HG03108 (cell line): ENCODE measurements around the gene KRTAP12-3.
"Not testable (repeated sequence)": the region's sequence is repeated elsewhere in the genome, so short reads cannot be mapped to it uniquely, and the experiment has no call there.

Experiments
- ATAC-seq: cut with Tn5 transposase; IDR thresholded peaks from one replicate; pipeline ENCODE4 v1.9.1; 2021; ENCODE audit warnings: moderate library complexity; ENCODE audit not compliant: unreplicated experiment

Gene KRTAP12-3

DNA sequence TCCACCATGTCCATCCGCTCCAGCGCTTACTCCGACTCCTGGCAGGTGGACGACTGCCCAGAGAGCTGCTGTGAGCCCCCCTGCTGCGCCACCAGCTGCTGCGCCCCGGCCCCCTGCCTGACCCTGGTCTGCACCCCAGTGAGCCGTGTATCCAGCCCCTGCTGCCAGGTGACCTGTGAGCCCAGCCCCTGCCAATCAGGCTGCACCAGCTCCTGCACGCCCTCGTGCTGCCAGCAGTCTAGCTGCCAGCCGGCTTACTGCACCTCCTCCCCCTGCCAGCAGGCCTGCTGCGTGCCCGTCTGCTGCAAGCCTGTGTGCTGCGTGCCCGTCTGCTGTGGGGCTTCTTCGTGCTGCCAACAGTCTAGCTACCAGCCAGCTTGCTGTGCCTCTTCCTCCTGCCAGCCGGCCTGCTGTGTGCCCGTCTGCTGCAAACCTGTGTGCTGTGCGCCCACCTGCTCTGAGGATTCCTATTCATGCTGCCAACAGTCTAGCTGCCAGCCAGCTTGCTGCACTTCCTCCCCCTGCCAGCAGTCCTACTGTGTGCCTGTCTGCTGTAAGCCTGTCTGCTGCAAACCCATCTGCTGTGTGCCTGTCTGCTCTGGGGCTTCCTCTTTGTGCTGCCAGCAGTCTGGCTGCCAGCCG lies 30.4 kb upstream of the KRTAP12-3 start:
- ATAC-seq: not testable (repeated sequence)

DNA sequence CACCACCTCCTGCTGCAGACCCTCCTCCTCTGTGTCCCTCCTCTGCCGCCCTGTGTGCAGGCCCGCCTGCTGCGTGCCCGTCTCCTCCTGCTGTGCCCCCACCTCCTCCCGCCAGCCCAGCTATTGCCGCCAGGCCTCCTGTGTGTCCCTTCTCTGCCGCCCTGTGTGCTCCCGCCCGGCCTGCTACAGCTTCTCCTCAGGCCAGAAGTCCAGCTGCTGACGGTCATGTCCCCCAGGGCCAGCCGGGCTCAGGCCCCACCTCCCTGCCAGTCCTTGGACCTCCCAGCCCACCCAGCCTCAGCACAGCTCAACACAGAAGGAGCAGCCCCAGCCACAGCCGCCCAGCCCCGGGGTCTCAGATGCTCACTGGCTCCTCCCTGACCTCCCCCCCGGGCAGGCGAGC lies 29.9 kb upstream of the KRTAP12-3 start:
- ATAC-seq: not testable (repeated sequence)

DNA sequence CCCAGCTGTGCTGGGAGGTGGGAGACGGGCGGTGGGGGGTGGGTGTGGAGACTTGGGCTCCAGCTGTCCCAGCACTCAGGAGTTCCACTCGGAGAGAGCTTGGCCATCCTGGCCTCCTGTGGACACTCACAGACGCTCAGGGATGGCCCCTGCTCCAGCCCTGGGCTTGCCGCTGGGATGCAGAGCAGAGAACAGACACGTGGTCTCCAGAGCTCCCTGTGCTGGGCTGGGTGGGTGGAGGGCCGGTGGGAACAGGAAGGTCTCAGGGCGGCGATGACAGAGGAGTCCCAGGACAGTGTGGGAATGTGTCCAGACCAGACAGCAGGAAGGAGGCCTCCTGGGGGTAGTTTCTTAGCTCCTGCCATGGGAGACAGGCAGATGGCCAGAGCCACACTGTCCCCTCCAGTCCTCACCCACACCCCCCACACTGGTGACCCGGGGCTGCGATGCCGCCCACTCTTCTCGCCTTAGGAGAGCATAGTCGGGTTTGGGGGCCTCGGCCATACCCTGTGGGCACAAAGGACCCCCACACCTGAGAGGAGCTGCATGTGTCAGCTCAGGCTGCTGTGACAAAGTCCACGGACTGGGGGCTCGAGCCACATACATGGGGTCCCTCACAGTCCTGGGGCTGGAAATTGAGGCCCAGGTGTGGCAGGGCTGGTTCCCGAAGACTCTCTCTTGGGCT lies 28.9 kb upstream of the KRTAP12-3 start:
- no peak for ATAC-seq

DNA sequence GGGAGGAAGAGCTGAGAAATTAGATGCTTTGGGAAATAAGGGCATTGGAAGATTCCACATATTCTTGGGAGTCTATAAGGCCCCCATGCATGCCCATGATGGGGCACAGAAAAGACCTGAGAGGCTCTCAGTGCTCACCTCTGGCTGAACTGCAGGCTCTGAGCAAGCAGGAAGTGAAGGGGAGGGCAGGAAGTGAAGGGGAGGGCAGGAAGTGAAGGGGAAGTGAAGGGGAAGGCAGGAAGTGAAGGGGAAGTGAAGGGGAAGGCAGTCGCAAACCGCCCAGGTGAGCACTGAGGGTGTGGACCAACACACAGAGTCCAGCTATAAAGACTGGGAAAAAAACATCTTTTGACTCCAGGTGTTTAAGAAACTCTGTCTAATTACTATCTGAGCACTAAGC lies 27.3 kb upstream of the KRTAP12-3 start:
- ATAC-seq: no peak

DNA sequence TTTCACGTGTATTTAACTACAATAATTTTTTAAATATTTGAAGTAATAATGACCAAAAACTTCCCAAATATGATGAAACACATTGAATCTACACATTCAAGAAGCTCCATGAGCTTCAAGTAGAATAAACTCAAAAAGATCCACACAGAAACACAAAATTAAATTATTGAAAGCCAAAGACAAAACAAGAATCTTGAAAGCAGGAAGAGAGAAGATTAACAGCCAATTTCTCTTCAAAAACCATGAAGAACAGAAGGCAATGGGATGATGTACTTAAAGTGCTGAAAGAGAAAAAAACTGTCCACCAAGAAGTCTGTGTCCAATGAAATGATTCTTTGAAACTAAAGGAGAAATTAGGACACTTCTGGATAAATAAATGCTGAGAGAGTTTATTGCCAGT lies 25.7 kb upstream of the KRTAP12-3 start:
- ATAC-seq: no peak

DNA sequence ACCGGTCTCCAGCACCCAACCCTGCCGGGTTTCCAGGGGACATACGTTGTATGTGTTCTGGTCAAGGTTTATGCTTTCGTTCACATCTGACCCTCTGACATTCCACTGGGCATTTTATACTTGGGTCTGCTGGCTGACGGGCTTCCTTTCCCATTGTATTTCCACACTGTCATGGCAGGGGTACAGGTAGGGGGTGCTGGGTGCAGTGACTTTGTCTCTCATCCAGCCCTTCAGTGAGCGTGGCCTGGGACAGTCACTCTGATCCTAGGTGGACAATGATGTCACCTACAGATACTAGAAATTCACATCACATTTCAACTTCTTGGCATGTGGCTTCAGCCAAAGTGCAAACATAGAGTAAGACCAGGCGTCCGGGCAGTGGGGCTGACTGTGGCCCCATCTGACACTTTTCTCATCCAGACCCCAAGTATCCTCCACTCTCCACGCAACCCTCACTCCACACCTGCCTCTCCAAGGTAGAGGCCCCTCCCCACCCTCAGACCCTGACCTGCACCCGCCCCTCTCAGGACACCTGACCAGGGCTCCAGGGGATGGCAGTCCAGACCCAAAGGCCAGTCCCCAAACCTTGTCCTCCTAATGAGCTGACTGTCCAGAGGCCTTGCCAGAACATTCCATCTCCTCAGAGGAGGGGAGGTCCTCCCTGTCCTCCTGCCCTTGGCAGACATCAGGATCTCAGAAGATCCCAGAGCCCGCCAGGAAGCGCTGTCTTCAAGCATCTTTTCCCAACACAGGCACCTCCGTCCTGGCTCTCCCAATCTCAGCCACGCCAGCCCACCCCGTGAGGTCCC lies 21.3 kb upstream of the KRTAP12-3 start:
- no peak for ATAC-seq

DNA sequence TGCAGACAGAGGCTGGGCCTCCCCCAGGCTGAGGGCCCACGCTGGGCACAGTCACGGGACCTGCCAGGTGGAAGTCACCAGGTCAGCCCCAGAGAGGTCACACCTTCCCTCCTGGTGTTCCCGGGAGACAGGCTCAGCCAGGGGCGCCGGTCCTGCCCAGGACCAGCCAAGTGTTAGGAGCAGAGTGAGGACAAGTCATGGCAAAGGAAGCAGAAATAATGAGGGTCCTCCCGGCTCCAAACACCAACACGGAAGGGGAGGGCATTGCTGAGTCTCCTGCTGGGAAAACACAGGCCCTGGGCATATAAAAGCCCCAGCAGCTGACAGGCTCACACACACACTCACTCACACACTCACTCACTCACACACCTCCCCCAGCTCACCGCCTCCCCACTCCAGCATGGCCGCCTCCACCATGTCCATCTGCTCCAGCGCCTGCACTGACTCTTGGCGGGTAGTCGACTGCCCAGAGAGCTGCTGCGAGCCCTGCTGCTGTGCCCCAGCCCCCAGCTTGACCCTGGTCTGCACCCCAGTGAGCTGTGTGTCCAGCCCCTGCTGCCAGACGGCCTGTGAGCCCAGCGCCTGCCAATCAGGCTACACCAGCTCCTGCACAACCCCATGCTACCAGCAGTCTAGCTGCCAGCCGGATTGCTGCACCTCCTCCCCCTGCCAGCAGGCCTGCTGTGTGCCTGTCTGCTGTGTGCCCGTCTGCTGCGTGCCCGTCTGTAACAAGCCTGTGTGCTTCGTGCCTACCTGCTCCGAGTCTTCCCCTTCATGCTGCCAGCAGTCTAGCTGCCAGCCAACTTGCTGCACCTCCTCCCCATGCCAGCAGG lies 20.5 kb upstream of the KRTAP12-3 start, which contains the start of gene KRTAP10-10:
Gene KRTAP10-10 (plus strand): TSS at position 339 of the 833 bp plus-strand sequence. CDS start 62 bp downstream, at position 401.
- ATAC-seq: no peak

DNA sequence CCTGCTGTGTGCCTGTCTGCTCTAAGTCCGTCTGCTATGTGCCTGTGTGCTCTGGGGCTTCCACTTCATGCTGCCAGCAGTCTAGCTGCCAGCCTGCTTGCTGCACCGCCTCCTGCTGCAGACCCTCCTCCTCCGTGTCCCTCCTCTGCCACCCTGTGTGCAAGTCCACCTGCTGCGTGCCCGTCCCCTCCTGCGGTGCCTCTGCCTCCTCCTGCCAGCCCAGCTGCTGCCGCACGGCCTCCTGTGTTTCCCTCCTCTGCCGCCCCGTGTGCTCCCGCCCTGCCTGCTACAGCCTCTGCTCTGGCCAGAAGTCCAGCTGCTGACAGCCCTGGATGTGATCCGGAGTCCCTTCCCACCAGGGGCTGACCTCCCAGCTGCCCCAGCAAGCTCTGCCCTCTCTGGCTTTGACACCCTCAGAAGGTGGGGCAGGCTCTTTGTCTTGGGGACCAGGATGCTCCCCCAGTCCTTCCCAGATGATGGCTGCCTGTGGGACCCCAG lies 19.8 kb upstream of the KRTAP12-3 start:
- not testable (repeated sequence) for ATAC-seq

DNA sequence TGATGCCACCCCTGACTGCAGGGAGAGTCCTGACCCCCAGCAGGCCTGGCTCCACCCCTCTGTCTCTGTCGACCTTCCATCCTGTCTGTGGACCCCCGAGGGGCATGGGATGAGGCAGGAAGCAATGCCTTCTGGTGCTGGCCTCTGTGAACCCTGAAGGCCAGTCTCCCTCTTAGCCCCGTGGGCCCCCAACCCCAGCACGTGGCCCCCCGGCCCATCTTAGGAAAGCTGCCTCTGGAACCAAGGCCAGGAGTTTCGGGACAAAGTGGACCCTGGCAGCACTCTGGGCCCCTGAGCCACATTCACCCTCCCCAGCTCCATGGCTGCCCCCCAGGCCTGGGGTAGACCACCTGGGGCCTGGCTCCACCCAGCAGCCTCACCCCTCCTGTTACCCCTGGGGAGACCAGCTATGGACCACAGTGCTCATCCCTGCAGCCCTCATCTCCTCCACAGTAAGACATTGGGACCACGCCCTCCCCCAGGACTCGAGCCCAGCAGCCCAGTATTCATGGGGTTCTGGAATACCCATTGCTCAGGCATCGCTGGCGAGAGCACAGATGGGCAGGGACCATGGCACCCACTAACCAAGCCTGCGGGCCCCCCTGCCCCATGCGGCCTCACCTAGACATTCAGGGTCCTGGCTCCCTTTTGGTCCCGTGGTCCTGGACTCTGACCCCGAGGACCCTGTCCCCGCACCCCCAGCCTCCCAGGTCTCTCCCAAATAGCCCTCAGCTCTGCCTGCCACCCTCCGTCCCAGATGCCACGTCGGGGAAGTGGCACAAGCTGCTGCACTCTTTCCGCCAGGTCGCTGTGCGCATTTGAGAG lies 19.0 kb upstream of the KRTAP12-3 start:
- not testable (repeated sequence) for ATAC-seq

DNA sequence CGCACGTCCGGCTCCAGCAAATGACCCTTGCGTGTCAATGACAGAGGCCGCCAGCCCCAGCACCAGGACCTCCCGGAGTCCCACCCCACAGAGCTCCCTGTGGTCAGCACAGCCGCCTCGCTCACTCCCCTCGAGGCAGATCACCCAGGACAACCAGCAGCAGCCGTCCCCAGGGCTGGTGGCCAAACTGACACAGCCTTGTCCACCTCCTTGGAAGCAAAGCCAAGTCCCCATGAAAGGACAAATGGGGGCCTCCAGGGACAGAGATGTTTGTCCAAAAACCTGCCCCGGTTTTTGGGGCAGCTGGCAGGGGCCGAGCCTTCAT lies 18.4 kb upstream of the KRTAP12-3 start:
- ATAC-seq: no peak

DNA sequence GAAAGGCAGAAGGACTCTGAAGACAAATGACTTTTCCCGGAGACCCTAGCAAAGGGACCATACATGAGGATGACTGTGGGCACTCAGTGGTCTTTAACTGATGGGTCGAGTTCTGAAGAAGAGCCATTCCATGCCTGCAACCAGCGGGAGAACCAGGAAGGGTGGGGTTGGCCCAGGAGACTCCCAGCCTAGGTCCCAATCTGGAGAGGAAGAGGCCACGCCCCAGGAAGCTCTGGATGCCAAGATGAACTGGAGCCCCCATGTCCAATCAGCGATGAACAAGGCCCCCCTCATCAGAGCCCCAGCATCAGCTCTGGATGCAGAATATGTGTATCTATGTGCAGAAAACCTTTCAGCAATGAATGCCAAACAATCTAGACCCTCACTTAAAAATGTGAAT lies 17.0 kb upstream of the KRTAP12-3 start:
- ATAC-seq: no peak

DNA sequence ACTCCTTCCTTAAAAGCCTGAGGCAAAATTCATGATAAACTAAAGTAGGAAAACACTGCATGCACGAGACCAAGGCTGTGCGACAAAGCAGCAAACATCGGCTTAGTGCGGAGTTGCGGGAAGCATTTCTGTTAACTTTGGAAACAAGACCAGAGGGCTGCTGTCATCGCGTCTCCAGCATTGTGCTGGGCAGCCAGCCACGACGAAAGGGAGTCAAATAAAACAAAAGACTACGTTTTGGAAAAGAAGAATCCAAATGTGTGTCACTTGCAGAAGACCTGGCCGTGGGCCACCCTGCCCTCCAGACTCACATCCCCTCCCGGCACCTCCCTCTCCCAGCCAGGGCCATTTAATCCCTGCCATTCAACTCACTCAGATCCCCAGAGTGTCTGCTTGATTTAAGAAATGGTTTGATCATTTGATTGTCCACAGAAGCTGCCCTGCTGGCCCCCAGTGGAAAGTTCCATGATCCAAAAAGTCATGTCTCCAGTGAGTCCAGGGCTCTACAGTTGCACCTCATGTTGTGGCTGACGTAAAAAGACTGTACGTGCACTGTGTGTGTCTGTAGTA lies 13.9 kb upstream of the KRTAP12-3 start:
- ATAC-seq: no peak

DNA sequence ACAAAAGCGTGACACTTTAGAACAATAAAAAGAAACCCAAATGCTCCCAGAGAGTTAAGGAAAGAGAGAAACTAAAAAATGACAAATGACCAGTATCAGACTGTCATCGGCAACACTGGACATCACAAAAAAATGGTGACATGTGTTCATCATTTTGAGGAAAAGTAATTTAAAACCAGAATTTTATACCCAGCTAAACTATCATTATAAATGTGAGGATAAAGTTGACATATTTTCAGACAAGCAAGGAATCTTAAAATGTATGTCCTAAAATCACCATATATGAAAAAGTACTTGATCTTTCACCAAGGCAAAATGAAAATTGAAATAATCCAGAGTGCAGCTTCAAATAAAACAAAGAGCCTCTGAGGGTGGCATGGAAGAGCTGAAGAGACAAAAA lies 12.9 kb upstream of the KRTAP12-3 start:
- ATAC-seq: no peak

DNA sequence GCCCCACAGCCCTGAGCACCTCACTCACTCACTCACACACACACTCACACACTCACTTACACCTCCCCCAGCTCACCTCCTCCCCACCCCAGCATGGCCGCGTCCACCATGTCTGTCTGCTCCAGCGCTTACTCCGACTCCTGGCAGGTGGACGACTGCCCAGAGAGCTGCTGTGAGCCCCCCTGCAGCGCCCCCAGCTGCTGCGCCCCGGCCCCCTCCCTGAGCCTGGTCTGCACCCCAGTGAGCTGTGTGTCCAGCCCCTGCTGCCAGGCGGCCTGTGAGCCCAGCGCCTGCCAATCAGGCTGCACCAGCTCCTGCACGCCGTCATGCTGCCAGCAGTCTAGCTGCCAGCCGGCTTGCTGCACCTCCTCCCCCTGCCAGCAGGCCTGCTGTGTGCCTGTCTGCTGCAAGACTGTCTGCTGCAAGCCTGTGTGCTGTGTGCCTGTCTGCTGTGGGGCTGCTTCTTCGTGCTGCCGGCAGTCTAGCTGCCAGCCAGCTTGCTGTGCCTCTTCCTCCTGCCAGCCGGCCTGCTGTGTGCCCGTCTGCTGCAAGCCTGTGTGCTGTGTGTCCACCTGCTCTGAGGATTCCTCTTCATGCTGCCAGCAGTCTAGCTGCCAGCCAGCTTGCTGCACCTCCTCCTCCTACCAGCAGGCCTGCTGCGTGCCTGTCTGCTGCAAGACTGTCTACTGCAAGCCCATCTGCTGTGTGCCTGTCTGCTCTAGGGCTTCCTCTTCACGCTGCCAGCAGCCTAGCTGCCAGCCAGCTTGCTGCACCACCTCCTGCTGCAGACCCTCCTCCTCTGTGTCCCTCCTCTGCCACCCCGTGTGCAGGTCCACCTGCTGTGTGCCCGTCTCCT lies 11.1 kb upstream of the KRTAP12-3 start, which contains the start of gene KRTAP10-11:
Gene KRTAP10-11 (plus strand): TSS at position 49 of the 856 bp plus-strand sequence. CDS start 45 bp downstream, at position 94.
- ATAC-seq: not testable (repeated sequence)

DNA sequence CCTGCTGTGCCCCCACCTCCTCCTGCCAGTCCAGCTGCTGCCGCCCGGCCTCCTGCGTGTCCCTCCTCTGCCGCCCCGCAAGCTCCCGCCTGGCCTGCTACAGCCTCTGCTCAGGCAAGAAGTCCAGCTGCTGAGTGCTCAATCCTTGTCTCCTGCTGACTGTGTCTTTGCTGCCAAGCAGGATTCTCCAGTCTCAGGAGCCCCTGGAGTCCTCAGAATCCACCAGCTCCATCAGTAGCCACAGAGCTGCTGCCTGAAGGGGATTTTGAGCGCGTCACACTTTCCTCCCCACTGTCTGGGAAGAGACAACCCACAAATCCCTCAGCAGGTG lies 10.5 kb upstream of the KRTAP12-3 start:
- ATAC-seq: no peak

DNA sequence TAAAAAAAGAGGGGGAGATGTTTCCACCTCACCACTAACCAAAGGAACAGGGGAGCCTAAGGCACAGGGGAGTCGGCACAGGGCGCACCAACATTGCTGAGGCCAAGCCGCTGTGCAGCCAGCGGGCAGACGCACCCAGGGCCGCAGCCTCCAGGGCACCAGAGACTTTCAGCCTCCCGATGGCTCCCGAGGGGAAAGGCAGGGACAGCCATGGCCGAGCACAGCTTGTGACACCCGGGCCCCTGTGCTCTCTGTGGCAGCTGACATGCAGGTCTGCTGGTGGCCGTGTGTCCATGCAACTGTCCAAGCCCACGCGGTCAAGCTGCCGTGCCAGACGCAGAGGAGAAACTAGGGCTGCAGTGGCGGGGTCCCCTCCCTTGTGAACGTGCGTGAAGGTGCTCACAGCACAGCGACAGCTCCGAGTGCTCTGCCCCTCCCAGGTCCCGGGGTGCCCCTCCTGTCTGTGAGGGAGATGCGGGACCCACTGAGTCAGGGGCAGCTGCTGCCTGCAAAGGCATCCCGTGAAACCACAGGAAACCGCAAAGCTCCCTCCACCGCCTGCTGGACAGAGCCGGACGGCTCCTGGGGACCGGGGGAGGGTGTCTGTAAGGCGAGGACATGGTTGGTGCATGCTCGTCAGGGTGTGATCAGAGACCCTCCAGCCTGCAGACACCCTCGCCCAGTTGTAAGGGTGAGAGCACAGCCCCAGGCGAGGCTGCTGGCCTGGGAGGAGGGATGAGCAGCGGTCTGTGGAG lies 9.0 kb upstream of the KRTAP12-3 start:
- no peak for ATAC-seq

DNA sequence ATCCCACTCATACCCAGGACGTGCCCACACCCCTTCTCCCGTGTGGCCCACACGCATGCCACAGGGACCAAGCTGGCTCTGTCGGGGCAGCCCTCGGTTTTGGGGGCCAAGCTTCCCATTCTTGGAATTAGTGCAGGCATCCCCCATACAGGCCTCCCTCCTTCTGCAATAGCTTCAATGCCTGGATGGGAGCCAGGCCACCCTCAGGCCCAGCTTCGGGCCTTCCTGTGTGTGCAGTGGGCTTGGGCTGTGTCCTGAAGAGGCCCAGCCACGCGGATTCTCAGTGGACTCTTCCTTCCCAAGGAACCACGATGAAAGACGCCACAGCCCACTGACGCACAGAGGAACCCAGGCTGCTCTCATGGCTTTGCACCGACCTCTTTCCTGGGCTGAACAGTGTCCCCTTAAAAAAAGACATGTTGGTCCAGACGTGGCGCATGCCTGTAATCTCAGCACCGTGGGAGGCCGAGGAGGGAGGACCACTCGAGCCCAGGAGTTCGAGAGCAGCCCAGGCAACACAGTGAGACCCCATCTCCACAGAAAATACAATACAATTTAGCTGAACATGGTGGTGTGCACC lies 8.1 kb upstream of the KRTAP12-3 start:
- no peak for ATAC-seq
